ENCODE results near the gene GTF2H1. TPM values are rescaled to one million over a fixed set of nuclear protein-coding genes. Genes with fewer than 3 reads are reported as not detected.
A peak's percentile ranks its signal among the peaks of the same experiment; 100 is the strongest.

Gene GTF2H1
- total RNA-seq, 1 experiment from 2014 or later = 39.4 TPM

DNA sequence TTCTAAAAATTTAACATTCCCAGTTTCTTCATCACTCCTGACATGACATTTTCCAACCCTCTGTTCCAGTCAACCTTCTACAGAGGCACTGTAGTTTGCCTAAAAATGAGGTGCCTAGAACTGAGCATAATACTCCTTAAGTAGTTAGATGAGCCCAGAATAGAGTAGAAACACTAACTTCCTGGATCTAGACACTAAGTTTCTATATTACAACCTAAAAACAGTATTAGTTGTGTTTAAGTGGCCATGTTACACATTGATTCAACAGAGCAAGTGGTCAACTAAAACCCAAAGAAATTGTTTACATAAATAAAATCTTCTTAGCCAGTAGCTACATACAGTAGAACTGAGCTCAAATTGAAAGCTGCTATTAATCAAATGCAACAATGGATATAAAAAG, 1.8 kb upstream of the GTF2H1 start:
- no peaks in the 10 kb centered on the region for H3K27me3 Mint-ChIP-seq (ENCODE audit: low read depth)
- Histone ChIP-seq H2BK15ac (ENCODE audit: low read depth, low read length) (no peak overlapping the region), H3T11ph (ENCODE audit: low read length) (no peak overlapping the region), H2AK5ac (ENCODE audit: insufficient read length, low read length) (no peak overlapping the region), H3K79me2 (ENCODE audit: insufficient read depth, low read length) (peaks cover 33% of the 10 kb centered on the region; the same call in 1 of the 2 replicates), H3K9me3 (ENCODE audit: control insufficient read depth, low read depth, low read length) (no peaks in the 10 kb centered on the region), H3K23ac (ENCODE audit: insufficient read length, low read depth, low read length) (no peak overlapping the region), H2BK120ac (ENCODE audit: low read depth, low read length, poor library complexity, severe bottlenecking) (no peak overlapping the region), H2BK5ac (ENCODE audit: insufficient read length, low read length) (no peak overlapping the region), H2AFZ (ENCODE audit: low read length) (no peak overlapping the region), H3K9ac (ENCODE audit: extremely low read depth, insufficient read length, low read length) (peak overlapping the region; percentile 40), H2BK20ac (ENCODE audit: low read depth, low read length, poor library complexity, severe bottlenecking) (no peak overlapping the region), H3K4me1 (ENCODE audit: insufficient read depth, low read length) (no peaks in the 10 kb centered on the region; the same call in 1 of the 2 replicates), H4K5ac (ENCODE audit: insufficient read length, low read depth, low read length) (no peak overlapping the region), H3K79me1 (ENCODE audit: insufficient read depth, low read depth, low read length, poor library complexity, severe bottlenecking) (peaks cover 4% of the 10 kb centered on the region), H3K14ac (ENCODE audit: insufficient read depth, low read length) (no peak overlapping the region), H3K27ac (ENCODE audit: insufficient read length, low read depth, low read length) (no peak overlapping the region), H2BK12ac (ENCODE audit: insufficient read length, low read depth, low read length) (no peak overlapping the region), H3K4me2 (ENCODE audit: insufficient read depth, insufficient read length, low read length) (peak overlapping the region; percentile 98), H3K56ac (ENCODE audit: insufficient read length, low read depth, low read length) (no peak overlapping the region), H3K4ac (ENCODE audit: low read depth, low read length) (no peak overlapping the region), H3K18ac (ENCODE audit: insufficient read length, low read depth, low read length) (no peak overlapping the region), H4K20me1 (ENCODE audit: control insufficient read depth, insufficient read depth, insufficient read length) (no peaks in the 10 kb centered on the region), H4K91ac (ENCODE audit: insufficient read length, low read depth, low read length) (no peak overlapping the region), H4K8ac (replicated peaks; ENCODE audit: insufficient read length, low read depth, low read length) (no peak overlapping the region), H3K27me3 (ENCODE audit: insufficient read depth, low read length) (no peaks in the 10 kb centered on the region), H3K23me2 (ENCODE audit: insufficient read length, low read depth, low read length, poor library complexity, severe bottlenecking) (peaks cover 7% of the 10 kb centered on the region)
- H3K4me1 Mint-ChIP-seq = peaks cover 26 to 35% of the 10 kb centered on the region in 2 experiments
- no peaks in the 10 kb centered on the region; a peak in 1 of 5 replicates for H3K9me3 Mint-ChIP-seq
- no peak overlapping the region for H3K27ac Mint-ChIP-seq
- DNase-seq = no peak
- H3K36me3 Mint-ChIP-seq (ENCODE audit: insufficient read depth in 1 of 3, low read depth in 3 of 3) = peaks cover 2 to 21% (median 16%) of the 10 kb centered on the region in 3 experiments; a peak in 5 of 7 replicates
- TF ChIP-seq, protein P1, sequence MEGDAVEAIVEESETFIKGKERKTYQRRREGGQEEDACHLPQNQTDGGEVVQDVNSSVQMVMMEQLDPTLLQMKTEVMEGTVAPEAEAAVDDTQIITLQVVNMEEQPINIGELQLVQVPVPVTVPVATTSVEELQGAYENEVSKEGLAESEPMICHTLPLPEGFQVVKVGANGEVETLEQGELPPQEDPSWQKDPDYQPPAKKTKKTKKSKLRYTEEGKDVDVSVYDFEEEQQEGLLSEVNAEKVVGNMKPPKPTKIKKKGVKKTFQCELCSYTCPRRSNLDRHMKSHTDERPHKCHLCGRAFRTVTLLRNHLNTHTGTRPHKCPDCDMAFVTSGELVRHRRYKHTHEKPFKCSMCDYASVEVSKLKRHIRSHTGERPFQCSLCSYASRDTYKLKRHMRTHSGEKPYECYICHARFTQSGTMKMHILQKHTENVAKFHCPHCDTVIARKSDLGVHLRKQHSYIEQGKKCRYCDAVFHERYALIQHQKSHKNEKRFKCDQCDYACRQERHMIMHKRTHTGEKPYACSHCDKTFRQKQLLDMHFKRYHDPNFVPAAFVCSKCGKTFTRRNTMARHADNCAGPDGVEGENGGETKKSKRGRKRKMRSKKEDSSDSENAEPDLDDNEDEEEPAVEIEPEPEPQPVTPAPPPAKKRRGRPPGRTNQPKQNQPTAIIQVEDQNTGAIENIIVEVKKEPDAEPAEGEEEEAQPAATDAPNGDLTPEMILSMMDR (conservative IDR thresholded peaks at IDR 0.05) = no peak
- peak overlapping the region; percentile 14 to 71 for H3K4me3 Mint-ChIP-seq

Measured in H9 (cell line).